Endometrium (tissue), 2 donors: ENCODE measurements around the gene SSBP2.
"Not testable (repeated sequence)": the region's sequence is repeated elsewhere in the genome, so short reads cannot be mapped to it uniquely, and the experiment has no call there.

Experiments used
- FAIRE-seq: peaks from 2 replicates; lab custom pipeline; 2012; peaks lifted over from hg19 to GRCh38; lab: Jason Lieb, UNC
- donor health status: control.
- donor health status: control.

The SSBP2 gene

DNA sequence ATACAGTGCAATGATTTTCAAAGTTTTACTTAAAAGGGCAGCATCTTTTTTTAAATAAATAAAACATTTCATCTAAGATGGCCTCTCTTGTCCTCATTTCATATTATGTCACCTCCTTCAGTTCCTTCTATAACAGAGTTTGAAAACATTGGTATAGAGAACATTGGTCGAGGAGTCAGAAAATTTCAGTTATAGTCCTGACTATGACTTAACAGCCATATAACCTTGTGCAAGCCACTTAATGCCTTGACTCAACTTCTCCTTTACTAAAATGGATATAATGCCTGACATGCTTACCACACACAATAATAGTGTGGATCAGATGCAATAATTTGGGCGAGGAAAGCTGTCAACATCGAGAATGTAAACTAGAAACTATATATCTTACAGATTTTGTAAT is 22.6 kb downstream of the SSBP2 start:
- no peak for FAIRE-seq

DNA sequence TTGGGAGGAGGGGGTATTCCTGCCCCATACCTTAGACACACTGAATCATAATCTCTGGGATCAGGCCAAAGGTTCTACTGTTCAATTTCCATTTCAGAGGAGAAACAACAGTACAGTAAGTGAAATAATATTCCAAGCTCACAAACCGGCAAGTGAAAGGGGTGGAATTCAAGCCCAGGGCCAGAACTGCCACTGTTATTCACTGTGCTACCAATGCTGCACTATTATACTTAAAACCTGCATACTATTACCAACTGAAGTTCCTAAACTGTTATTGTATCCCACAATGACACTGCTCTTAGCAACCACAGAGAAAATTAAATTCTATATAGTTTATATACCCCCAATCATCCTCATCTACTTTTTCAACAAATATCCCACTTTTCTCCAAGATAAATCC is 24.6 kb downstream of the SSBP2 start:
- FAIRE-seq, result no peak

DNA sequence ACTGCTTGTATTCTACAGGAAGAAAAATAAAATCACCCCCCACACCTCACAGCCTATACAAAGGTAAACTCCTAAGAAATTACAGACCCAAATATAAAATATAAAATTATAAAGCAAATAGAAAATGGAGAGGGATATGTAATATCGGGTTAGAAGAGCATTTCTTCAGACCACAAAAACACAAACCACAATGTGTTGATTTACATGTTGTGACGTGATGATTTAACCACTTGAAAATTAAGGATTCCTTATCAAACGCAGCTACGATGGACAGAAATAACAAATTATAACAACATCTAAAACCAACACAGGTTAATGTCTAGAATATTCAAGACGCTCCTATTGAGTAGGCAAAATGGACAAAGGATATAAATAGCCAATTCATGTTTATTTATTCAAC is 26.3 kb downstream of the SSBP2 start:
- no peak for FAIRE-seq

DNA sequence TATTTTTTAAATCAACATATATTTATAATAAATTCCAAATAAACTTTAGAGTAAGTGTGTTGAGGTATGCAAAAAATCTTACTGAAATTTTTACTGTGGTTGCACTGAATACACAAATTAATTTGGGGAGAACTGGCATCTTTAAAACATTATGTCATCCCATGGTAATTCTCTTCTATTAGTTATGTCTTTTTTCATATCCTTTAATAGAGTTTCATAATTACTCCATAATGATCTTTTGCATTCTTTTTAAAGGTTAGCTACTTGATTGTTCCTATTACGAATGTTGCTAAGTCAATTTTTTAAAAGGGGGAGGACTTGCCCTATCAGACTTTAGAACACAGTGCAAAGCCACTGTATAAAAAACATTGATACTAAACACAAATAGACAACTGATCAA is 26.8 kb downstream of the SSBP2 start:
- no peak for FAIRE-seq

DNA sequence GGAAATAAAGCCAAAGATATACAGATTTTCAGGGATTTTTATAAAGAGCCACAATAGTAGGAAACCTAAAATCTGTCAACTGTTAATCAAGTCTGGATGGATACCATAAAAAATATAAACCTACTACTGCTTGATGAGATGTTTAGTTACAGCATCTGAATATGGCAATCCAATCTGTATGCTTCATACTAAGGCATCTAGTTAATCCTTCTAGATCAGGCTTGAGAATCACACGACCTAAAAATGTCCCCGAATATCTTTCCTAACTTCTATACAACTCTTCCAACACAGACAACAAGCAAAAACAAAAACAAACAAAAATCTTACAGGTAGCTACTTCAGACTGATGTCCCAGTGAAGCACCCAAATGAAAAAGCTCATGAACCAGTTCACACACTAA is 29.8 kb downstream of the SSBP2 start:
- no peak for FAIRE-seq

DNA sequence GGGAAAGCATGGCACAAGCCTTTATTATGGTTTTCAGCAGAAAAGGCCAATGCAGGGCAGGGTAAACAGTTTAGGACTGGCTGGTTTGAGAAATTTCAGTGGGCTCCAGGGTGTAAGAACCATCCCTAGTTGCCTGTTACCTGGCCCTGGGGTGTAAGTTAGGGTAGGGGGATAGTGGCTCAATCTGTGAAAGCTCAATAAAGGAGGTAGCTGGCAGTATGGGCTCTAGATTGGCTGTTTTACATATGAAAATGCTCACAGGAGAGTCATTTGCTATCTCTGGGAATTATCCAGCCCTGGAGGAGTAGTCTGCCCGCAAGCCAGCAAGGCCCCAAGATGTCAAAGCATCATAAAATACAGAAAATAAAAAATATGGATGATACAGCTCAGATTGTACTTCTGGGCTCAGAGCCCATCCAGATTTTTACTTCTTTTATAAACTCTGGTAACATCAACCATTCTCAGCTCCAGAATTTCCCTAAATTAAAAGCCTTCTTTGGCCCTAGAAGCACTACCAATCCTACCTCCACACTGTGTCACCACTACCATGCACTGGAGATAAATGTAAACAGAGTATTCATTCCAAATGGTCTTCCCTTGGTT is 31.1 kb downstream of the SSBP2 start:
- peak; percentile 87 for FAIRE-seq

DNA sequence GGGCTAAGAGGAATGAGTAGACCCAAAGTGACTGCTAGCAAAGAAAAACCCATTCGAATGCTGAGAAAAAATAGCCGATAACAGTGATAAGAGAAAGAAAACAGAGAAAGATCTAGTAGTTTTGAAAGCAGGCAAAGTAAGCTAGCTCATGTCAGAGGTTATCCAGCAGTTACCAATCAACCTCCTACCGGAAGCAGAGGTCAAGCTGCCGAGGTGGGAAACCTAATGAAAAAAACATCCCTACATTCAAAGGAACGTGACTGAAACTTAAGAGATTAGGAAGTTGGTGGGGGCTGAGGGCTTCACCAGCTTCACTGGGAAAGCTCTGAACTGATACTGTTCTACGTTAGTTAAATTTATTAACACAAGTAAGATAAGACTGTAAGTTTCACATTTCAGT is 32.6 kb downstream of the SSBP2 start:
- no peak for FAIRE-seq

DNA sequence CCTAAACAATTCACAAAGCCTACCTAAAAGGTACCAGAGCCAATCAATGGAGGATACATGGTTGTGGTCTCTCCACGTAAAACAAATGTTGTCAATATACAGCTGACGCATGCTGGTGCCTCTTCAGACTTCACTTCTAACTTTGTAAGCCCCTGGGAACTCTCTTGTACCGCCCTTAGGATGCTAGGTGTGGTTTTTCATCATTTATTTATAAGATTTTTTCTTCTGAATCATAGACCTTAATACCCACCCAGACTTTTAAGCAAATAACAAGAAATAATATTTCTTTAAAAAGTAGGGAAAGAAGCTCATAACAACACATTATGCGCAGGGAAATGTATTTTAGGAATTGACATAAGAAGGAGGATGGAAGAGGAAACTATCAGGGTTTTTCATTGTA is 33.0 kb downstream of the SSBP2 start:
- no peak for FAIRE-seq

DNA sequence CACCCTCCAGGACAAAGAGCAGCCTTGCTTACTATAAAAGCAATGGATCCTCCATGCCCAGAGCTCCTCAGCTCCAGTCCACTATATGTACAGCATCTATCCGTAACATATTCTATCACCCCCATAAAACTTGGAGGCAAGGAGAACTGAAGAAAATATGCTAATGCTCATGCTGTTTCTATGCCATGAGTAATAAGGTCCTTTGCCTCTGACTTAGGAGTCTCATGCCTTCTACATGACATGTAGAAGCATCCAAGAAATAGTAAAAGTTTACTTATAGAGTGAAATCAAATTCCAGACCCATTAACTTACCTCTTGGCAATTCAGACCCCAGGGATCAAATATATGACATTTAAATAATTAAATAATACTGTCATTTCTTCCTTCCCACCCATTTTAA is 33.7 kb downstream of the SSBP2 start:
- no peak for FAIRE-seq

DNA sequence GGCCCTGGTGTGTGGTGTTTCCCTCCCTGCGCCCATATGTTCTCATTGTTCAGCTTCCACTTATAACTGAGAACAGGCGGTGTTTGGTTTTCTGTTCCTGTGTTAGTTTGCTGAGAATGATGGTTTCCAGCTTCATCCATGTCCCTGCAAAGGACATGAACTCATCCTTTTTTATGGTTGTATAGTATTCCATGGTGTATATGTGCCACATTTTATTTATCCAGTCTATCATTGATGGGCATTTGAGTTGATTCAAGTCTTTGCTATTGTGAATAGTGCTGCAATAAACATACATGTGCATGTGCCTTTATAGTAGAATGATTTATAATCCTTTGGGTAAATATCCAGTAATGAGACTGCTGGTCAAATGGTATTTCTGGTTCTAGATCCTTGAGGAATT is 36.8 kb downstream of the SSBP2 start:
- FAIRE-seq, result not testable (repeated sequence)

DNA sequence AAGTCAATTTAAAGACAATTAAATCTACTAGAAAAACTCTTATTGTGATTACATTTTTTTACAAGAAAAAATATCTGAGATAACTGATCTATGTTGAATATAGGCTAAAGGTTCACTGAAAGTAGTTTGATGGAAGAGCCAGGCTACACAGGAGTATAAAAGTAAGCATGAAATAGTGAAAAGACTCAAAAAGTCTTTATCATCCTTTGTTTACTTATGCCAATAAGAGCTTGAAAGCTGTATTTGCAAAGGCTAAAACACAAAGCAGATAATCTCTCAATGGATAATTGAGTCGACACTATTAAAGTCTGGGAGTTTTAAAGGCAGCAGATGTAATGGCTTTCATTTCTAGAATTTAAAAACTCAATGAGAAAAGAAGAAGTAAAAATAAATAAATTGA is 42.0 kb downstream of the SSBP2 start:
- no peak for FAIRE-seq

DNA sequence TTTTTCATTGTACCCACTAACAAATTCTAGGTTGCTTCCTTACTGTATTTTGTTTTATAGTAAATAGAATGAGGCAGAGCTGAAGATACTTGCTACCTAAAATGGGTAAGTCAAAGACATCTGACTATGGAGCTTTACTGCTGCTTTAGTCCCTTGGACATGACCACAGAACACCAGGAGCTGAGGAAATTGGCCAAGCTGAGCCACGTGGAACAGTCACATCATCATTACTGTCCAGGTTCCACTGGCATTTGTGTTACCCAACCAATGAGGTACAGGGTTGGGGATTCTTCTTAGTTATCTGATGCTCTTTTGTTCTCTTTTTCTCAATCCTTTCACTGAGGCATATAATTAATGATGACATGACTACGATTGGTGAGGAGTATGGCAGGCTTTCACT is 47.1 kb downstream of the SSBP2 start:
- FAIRE-seq, result no peak

DNA sequence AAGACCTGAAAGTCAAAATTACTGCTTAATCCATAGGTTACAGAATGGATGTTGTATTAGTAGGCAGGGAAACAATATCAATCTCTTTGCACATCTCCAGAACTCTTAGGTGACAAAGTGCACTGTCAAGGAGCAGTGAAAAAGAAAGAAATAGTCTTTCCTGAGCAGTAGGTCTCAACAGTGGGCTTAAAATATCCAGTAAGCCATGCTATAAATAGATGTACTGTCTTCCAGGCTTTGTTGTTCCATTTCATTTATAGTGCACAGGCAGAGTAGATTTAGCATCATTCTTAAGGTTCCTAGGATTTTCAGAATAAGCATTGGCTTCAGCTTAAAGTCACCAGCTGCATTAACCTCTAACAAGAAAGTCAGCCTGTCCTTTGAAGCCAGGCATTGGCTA is 50.7 kb downstream of the SSBP2 start:
- no peak for FAIRE-seq

DNA sequence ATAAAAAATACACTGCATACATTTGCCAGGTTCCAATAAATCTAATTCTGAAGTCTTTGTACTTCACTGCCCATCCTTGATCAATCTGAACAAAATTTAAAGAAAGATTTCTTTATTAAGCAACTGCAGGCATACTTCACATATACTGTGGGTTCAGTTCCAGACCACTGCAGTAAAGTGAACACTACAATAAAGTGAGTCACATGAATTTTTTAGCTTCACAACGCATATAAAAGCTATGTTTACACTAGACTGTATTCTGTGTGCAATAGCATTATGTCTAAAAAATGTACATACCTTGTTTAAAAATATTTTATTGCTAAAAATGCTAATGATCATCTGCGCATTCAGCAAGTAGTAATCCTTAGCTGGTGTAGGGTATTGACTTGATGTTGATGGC is 52.1 kb downstream of the SSBP2 start:
- no peak for FAIRE-seq

DNA sequence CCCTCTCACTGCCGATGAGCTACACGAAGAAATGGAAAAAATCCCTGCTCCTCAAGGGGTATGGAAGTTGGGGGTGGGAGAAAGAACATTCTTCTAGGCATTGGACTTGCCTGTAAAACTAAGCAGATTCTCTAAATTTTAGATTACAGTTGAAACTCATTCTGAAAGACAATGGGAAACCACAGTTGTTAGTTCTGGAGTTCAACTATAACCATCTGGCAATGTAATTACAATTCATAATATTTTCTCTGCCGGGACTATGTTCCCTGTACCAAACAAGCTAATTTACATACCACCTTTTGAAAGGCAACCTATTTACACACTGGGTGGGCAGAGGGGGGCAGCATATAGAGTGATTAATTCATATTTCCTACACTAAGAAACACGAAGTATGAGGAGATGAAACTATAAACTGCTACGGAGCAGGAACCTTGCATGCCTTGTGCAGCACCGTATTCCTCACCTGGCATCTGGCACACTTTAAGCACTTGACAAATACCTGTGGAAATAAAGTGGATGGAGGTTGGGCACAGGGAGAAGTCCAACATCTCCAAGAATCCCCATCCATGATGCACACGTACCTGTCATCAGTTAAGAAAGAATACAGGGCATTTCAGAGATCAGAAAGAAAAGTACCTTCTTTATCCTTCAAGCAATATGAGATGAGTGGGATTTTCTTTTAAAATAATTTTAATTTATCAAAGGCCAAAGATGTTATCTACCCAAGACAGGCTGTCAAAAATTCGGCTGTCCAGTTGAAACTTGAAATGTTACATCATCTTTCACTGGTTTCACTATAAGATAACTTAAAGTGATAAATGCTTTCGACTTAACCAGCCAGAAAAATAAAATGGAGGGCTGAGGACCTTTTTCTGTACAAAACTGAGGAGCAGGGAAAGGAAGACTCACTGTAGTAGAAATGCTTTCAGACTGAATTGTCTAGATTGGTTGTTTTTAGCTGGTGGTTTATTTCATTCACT is 54.2 kb downstream of the SSBP2 start:
- FAIRE-seq, result no peak

DNA sequence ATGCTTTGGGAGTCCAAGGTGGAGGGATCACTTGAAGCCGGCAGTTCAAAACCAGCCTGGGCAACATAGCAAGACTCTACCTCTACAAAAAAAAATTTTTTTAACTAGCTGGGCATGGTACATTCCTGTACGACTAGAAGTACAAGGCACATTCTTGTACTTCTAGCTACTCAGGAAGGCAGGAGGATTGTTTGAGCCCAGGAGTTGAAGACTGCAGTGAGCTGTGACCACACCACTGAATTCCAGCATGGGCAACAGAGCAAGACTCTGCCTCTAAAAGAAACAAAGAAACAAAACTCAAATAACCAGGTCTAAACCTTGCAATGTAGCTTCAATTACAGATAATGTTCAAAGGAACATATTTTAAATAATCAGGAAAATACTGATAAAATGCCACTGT is 56.2 kb downstream of the SSBP2 start:
- no peak for FAIRE-seq

DNA sequence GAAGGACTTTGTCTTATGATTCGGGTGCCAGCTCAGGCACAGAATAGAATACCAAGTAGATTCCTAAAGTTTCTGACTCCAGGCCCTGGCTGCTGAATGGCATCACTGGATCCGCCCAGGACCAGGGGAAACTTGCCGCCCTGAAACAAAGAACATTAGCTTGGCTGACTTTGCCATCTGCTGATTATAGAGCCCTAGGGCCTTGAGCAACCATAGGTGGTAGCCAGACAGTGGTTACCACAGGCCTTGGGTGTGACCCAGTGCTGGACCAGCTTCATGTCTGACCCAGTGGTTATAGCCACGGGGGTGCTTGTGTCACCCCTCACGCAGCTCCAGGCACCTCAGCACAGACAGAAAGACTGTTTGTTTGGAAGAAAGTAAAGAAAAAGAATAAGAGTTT is 62.7 kb downstream of the SSBP2 start:
- no peak for FAIRE-seq

DNA sequence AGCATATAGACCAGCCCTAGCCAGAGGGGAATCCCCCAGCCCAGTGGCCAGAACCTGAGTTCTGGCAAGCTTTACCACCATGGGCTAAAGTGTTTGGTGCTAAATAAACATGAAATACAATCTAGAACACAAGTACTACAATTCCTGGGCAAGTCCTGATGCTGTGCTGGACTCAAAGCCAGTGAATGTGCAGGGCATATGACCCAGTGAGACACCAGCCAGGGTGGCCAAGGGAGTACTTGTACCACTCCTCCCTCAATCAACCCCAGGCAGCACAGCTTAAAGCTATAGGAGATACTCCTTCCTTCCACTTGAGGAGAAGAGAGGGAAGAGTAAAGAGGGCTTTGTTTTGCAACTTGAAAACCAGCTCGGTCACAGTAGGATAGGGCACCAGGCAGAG is 63.6 kb downstream of the SSBP2 start:
- FAIRE-seq, result no peak

DNA sequence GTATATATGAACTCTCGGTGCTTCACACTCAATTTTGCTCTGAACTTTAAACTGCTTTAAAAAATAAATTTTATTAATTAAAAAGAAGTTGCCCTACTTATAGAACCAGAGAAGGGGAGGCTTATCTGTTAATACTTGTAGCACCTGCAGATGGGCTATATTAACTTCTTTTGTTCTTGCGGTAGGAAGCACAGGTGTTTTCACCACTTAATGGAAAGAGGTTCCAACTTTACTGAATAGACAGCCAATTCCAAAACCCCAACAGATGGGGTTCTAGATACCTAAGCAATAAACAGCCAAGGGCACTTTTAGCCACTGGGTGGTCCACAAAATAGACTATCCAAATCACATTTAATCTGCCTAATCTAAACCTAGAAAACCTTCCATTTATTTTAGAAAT is 65.4 kb downstream of the SSBP2 start:
- FAIRE-seq, result no peak

DNA sequence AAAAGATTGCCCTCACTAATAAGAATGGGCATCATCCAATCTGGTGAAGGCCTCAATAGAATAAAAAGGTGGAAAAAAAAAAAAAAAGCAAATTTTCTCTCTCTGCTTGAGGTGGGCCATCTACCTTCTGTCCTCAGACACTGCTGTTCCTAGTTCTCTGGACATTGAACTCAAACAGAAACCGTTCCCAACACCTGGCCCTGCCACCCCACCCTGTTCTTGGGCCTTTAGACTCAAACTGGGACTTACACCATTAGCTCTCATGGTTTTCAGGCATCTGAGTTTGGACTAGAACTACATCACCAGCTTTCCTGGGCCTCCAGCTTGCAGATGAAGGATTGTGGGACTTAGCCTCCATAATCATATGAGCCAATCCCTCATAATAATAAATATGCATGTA is 71.0 kb downstream of the SSBP2 start:
- FAIRE-seq, result no peak

DNA sequence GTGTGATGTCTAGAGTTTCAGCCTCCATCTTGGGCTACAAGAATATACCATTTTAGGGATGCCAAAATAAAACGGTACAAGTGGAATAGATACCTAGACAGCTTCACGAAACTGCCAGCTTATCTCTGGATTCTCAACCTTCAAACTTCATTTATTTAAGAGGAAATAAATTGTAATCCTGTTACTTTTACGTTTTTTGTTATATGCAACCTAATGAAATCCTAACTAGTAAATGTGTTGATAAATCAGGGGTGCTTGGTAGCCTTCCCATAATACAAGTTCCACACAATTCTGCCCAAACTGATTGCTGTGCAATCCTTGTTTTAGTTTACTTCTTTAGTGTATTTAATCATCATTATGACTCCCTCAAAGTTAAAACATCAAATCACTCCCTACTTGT is 75.5 kb downstream of the SSBP2 start:
- no peak for FAIRE-seq

DNA sequence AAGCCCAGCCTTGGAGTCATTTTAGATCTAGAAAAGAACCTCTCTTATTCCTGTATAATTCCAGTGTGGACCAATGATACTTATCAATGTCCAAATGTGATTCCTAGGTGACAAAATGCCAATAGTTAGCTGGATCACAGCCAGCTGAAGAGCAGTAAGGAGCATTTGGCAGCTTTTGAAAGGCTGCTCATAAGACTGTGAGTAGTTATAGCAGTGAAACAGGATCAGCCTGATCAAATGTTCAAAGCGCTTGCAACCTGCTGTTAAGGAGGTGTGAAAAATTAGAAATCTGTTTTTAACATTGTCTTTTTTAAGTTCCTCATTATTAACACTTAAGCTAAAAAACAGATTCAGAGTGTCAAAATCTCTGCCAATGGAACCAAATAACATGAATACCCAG is 85.1 kb downstream of the SSBP2 start:
- FAIRE-seq, result no peak

DNA sequence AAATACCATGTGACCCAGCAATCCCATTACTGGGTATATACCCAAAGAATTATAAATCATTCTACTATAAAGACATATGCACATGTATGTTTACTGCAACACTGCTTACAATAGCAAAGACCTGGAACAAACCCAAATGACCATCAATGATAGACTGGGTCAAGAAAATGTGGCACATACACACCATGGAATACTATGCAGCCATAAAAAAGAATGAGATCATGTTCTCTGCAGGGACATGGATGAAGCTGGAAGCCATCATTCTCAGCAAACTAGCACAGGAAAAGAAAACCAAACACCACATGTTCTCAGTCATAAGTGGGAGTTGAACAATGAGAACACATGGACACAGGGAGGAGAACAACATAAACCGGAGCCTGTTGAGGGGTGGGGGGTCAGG is 90.3 kb downstream of the SSBP2 start:
- not testable (repeated sequence) for FAIRE-seq

DNA sequence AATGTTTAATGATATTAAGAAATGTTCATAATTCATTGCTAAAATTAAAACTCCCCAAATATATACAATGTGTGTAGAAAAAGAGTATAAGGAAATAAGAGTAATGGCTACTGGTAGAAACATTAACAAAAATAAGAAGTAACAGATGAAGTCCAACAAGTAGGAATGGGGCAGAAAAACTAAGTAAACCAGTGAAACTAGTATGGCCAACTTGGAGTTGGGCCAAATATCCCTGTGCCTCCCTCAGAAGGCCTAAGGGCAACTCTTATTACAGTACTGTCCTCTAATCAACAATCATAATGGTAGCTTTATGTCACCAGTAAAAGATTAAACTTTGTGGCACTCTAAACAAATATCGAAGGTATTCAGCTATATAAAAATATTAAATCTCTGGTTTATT is 93.5 kb downstream of the SSBP2 start:
- no peak for FAIRE-seq
